GM13976 (cell line): ENCODE measurements around the gene BECN2.

ENCODE experiments used
- DNase-seq: peaks from one replicate; pipeline ENCODE4 v3.0.0; 2012; ENCODE audit warnings: low spot score
- in situ Hi-C: fragments of 300-500 bp; cut with MboI; formaldehyde crosslinking; loops from one replicate; pipeline ENCODE4 v1.12.0; 2022; ENCODE audit warnings: low sequenced_read_pairs, mixed read lengths, inconsistent platforms; ENCODE audit not compliant: unreplicated experiment
- TF ChIP-seq, protein P1 (sequence below): IDR thresholded peaks from 2 replicates; pipeline ENCODE4 v1.5.1; 2012; ENCODE audit warnings: borderline replicate concordance, mild to moderate bottlenecking; ENCODE audit not compliant: insufficient read depth; ENCODE audit errors: extremely low read depth, missing control alignments, control extremely low read depth

The BECN2 gene

DNA sequence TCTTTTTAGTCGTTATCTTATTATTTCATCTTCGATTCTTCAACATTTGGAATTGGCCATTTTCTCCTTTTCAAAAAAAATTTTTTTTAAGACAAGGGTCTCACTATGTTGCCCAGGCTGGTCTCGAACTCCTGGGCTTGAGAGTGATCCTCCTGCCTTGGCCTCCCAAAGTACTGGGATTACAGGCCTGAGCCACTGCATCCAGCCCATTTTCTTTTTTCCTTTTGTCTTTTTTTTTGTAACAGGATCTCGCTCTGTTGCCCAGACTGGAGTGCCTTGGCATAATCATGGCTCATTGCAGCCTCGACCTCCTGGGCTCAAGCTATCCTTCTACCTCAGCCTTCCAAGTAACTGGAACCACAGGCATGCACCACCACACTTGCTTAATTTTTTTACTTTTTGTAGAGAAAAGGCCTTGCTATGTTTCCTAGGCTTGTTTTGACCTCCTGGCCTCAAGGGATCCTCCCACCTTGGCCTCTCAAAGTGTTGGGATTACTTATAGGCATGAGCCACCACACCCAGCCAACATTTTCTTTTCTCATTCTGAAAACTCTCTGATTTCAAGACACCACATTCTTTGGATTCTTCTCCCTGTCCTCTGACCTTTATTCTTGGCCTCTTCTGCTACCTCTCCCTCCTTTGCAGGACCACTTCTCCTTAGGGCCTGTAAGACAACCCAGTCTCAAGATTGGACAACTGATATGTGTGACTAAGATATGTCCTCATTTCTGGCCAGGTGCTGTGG, 47.4 kb downstream of the BECN2 start:
- DNase-seq = no peak
- in situ Hi-C loops = no loop called here
- TF ChIP-seq, protein P1, sequence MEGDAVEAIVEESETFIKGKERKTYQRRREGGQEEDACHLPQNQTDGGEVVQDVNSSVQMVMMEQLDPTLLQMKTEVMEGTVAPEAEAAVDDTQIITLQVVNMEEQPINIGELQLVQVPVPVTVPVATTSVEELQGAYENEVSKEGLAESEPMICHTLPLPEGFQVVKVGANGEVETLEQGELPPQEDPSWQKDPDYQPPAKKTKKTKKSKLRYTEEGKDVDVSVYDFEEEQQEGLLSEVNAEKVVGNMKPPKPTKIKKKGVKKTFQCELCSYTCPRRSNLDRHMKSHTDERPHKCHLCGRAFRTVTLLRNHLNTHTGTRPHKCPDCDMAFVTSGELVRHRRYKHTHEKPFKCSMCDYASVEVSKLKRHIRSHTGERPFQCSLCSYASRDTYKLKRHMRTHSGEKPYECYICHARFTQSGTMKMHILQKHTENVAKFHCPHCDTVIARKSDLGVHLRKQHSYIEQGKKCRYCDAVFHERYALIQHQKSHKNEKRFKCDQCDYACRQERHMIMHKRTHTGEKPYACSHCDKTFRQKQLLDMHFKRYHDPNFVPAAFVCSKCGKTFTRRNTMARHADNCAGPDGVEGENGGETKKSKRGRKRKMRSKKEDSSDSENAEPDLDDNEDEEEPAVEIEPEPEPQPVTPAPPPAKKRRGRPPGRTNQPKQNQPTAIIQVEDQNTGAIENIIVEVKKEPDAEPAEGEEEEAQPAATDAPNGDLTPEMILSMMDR = no peak

GRCh38 chr1:242005866-242006535, 48.4 kb downstream of the BECN2 start:
- DNase-seq = no peak
- TF ChIP-seq, protein P1 = no peak
- in situ Hi-C loops = no loop called here

- in situ Hi-C loops = no loop called here
- TF ChIP-seq, protein P1 = no peak
- DNase-seq = no peak
Observed at GRCh38 chr1:242006976-242007375, 49.4 kb downstream of the BECN2 start.
